HepG2 (cell line): ENCODE results near the gene NTF3. TPM values are rescaled to one million over a fixed set of nuclear protein-coding genes. Genes with fewer than 3 reads are reported as not detected.

Source experiments
- FOSL2 ChIP-seq: sonication (generic); formaldehyde crosslinking; IDR thresholded peaks from 2 replicates; pipeline ENCODE4 v1.4.0; 2020; ENCODE audit warnings: missing genetic modification reagents
- HES4 ChIP-seq: sonication (generic); formaldehyde crosslinking; IDR thresholded peaks from 2 replicates; pipeline ENCODE4 v1.9.0; 2021; ENCODE audit warnings: mild to moderate bottlenecking, missing genetic modification reagents, borderline replicate concordance
- ZBTB4 ChIP-seq: sonication (generic); formaldehyde crosslinking; IDR thresholded peaks from 2 replicates; pipeline ENCODE4 v1.4.0; 2020; ENCODE audit warnings: missing genetic modification reagents, mild to moderate bottlenecking, borderline replicate concordance
- ZNF343 ChIP-seq: sonication (generic); formaldehyde crosslinking; IDR thresholded peaks from 2 replicates; pipeline ENCODE4 v1.4.0; 2020; ENCODE audit warnings: mild to moderate bottlenecking, missing genetic modification reagents
- ZNF496 ChIP-seq: sonication (generic); formaldehyde crosslinking; IDR thresholded peaks from 2 replicates; pipeline ENCODE4 v1.8.1; 2023; ENCODE audit warnings: mild to moderate bottlenecking, moderate library complexity, missing genetic modification reagents; ENCODE audit not compliant: insufficient replicate concordance
- ZNF607 ChIP-seq: sonication (generic); formaldehyde crosslinking; IDR thresholded peaks from 2 replicates; pipeline ENCODE4 v1.5.1; 2020; ENCODE audit warnings: missing genetic modification reagents, mild to moderate bottlenecking, borderline replicate concordance
- polyA plus RNA-seq, 8 experiments: library from polyadenylated mRNA; depleted of rRNA in 3 of 8; stranded (reverse) in 7 of 8; unstranded in 1 of 8; fragments of >200 nt; fragmentation: Illumina TruSeq in 4 of 8; extraction: Trizol in 4 of 8; gene quantifications; 2 replicates each; pipeline versions ENCODE4 v1.2.1 to v1.2.3, GENCODE V29; 2011 to 2016; ENCODE audit warnings: low read depth in 4 of 8, missing spikeins in 1 of 8, mixed read lengths in 1 of 8; ENCODE audit not compliant: insufficient read depth in 1 of 8
- total RNA-seq, 5 experiments: library from RNA; depleted of rRNA; stranded (reverse); fragments of >200 nt; fragmentation: Illumina TruSeq; extraction: Trizol; gene quantifications; 2 replicates each; pipeline ENCODE4 v1.2.3, GENCODE V29; 2016; ENCODE audit warnings: low read depth in 1 of 5
- TF ChIP-seq, protein P1 (sequence below): sonication (generic); formaldehyde crosslinking; IDR thresholded peaks from 2 replicates; pipeline ENCODE4 v1.4.0; 2020; ENCODE audit warnings: missing genetic modification reagents

The NTF3 gene
- total and polyA plus RNA-seq, 2 of the 13 experiments (the other 11 are each of a cell fraction or from before 2014, with no cell fraction given) = not detected

DNA sequence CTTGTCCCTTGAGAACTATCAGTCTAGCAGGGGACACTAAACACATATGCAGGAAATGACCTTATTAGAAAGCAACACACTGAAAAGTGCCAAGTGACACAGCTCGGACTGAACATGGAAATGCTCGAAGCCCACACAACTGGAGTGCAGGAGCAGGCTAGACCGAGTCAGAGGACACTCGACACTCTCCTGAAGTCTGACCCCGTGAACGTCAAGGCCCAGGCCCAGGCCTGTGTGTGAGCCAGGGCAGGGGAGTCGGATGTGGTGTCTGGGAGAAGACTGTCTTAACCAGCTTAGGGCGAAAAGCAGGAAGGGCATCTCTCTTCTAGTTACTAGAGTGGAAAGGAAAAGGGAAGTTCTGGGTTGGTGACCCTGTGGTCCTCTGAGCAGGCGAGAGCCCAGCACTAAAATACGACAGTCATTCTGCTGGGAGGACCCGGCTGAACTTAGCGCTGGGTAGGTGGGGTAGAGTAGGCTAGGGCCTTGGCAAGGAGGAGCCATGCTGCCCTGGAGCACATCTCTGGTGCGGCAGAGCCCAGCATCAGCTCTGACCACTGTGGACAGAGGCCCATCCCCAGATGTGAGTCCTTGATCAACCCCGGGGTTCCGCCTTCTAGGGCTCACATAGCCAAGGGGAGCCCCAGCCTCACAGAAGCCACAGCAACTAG, 93.0 kb downstream of the NTF3 start (continued):
- TF ChIP-seq, protein P1, sequence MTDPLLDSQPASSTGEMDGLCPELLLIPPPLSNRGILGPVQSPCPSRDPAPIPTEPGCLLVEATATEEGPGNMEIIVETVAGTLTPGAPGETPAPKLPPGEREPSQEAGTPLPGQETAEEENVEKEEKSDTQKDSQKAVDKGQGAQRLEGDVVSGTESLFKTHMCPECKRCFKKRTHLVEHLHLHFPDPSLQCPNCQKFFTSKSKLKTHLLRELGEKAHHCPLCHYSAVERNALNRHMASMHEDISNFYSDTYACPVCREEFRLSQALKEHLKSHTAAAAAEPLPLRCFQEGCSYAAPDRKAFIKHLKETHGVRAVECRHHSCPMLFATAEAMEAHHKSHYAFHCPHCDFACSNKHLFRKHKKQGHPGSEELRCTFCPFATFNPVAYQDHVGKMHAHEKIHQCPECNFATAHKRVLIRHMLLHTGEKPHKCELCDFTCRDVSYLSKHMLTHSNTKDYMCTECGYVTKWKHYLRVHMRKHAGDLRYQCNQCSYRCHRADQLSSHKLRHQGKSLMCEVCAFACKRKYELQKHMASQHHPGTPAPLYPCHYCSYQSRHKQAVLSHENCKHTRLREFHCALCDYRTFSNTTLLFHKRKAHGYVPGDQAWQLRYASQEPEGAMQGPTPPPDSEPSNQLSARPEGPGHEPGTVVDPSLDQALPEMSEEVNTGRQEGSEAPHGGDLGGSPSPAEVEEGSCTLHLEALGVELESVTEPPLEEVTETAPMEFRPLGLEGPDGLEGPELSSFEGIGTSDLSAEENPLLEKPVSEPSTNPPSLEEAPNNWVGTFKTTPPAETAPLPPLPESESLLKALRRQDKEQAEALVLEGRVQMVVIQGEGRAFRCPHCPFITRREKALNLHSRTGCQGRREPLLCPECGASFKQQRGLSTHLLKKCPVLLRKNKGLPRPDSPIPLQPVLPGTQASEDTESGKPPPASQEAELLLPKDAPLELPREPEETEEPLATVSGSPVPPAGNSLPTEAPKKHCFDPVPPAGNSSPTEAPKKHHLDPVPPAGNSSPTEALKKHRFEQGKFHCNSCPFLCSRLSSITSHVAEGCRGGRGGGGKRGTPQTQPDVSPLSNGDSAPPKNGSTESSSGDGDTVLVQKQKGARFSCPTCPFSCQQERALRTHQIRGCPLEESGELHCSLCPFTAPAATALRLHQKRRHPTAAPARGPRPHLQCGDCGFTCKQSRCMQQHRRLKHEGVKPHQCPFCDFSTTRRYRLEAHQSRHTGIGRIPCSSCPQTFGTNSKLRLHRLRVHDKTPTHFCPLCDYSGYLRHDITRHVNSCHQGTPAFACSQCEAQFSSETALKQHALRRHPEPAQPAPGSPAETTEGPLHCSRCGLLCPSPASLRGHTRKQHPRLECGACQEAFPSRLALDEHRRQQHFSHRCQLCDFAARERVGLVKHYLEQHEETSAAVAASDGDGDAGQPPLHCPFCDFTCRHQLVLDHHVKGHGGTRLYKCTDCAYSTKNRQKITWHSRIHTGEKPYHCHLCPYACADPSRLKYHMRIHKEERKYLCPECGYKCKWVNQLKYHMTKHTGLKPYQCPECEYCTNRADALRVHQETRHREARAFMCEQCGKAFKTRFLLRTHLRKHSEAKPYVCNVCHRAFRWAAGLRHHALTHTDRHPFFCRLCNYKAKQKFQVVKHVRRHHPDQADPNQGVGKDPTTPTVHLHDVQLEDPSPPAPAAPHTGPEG (CRISPR knock-in tag) = no peak
- no peak for TF ChIP-seq HES4 (CRISPR knock-in tag)
- TF ChIP-seq ZBTB4 (CRISPR knock-in tag) = no peak
- no peak for TF ChIP-seq FOSL2 (CRISPR knock-in tag)
- TF ChIP-seq ZNF343 = no peak
- no peak for TF ChIP-seq ZNF607
- TF ChIP-seq ZNF496 (CRISPR knock-in tag) = no peak
- TF ChIP-seq, all 625 proteins: peak for 0
